Keratinocyte (primary cell): ENCODE data around the gene VPS11.

ENCODE experiments used
- CTCF ChIP-seq, 3 experiments: IDR thresholded peaks in 1 of 3; conservative IDR thresholded peaks in 1 of 3; optimal IDR thresholded peaks in 1 of 3; 2 replicates in 2 of 3; 3 replicates in 1 of 3; pipeline versions ENCODE3 to v1.5.1; 2011; ENCODE audit warnings: low read length in 3 of 3, mild to moderate bottlenecking in 3 of 3, moderate library complexity in 2 of 3, control low read depth in 1 of 3, inconsistent platforms in 1 of 3; ENCODE audit not compliant: insufficient read depth in 2 of 3; ENCODE audit errors: extremely low read depth in 1 of 3
- EZH2 ChIP-seq: IDR thresholded peaks from one replicate; pipeline ENCODE4 v1.6.1; 2012; ENCODE audit warnings: inconsistent platforms, mild to moderate bottlenecking, low read length, moderate library complexity

- TF ChIP-seq CTCF (optimal IDR thresholded peaks at IDR 0.05 in 1 of 3, IDR thresholded peaks at IDR 0.05 in 1 of 3, conservative IDR thresholded peaks at IDR 0.05 in 1 of 3; ENCODE audit: extremely low read depth in 1 of 3, insufficient read depth in 2 of 3, low read length in 3 of 3) (no peak), EZH2 (no peak)
These were observed 49.5 kb downstream of the VPS11 start for GRCh38 chr11:119117004-119117706.
